H9 (cell line): Measurements from ENCODE around the gene NRXN3. TPM values are rescaled to one million over a fixed set of nuclear protein-coding genes. Genes with fewer than 3 reads are reported as not detected.

ENCODE experiments used
- DNase-seq: peaks from one replicate; pipeline ENCODE4 v3.0.0-alpha.2; 2017
- H2AFZ ChIP-seq: one replicate; pipeline ENCODE4 v1.6.1; 2013; ENCODE audit warnings: mild to moderate bottlenecking, low read length, control low read depth, moderate library complexity
- H2AK5ac ChIP-seq: 2 replicates; pipeline ENCODE4 v1.6.1; 2013; ENCODE audit warnings: low read length, control low read depth, mixed read lengths; ENCODE audit not compliant: insufficient read length
- H2BK120ac ChIP-seq: one replicate; pipeline ENCODE4 v1.6.1; 2013; ENCODE audit warnings: low read depth, mild to moderate bottlenecking, low read length, control low read depth, inconsistent platforms; ENCODE audit not compliant: poor library complexity, severe bottlenecking
- H2BK12ac ChIP-seq: 2 replicates; pipeline ENCODE4 v1.6.1; 2013; ENCODE audit warnings: low read length, control low read depth, mixed read lengths, low read depth; ENCODE audit not compliant: insufficient read length
- H2BK15ac ChIP-seq: 2 replicates; pipeline ENCODE4 v1.6.1; 2013; ENCODE audit warnings: low read depth, low read length, control low read depth
- H2BK20ac ChIP-seq: one replicate; pipeline ENCODE4 v1.6.1; 2013; ENCODE audit warnings: low read depth, mild to moderate bottlenecking, low read length, control low read depth, inconsistent platforms; ENCODE audit not compliant: poor library complexity, severe bottlenecking
- H2BK5ac ChIP-seq: 2 replicates; pipeline ENCODE4 v1.6.1; 2013; ENCODE audit warnings: low read length, control low read depth, mixed read lengths; ENCODE audit not compliant: insufficient read length
- H3K14ac ChIP-seq: 2 replicates; pipeline ENCODE4 v1.6.1; 2013; ENCODE audit warnings: low read length, control low read depth; ENCODE audit not compliant: insufficient read depth
- H3K18ac ChIP-seq: 2 replicates; pipeline ENCODE4 v1.6.1; 2013; ENCODE audit warnings: low read depth, mild to moderate bottlenecking, mixed read lengths, low read length, control low read depth; ENCODE audit not compliant: insufficient read length
- H3K23ac ChIP-seq: 2 replicates; pipeline ENCODE4 v1.6.1; 2013; ENCODE audit warnings: low read length, control low read depth, mixed read lengths, low read depth; ENCODE audit not compliant: insufficient read length
- H3K23me2 ChIP-seq: 2 replicates; pipeline ENCODE4 v1.6.1; 2013; ENCODE audit warnings: low read depth, mild to moderate bottlenecking, mixed read lengths, low read length, control low read depth; ENCODE audit not compliant: insufficient read length, poor library complexity, severe bottlenecking
- H3K27ac ChIP-seq: 2 replicates; pipeline ENCODE4 v1.5.1; 2013; ENCODE audit warnings: low read length, control low read depth, mixed read lengths, low read depth; ENCODE audit not compliant: insufficient read length
- H3K27me3 ChIP-seq: 2 replicates; pipeline ENCODE4 v1.6.1; 2013; ENCODE audit warnings: low read length, control low read depth, inconsistent platforms; ENCODE audit not compliant: insufficient read depth
- H3K4ac ChIP-seq: 2 replicates; pipeline ENCODE4 v1.6.1; 2013; ENCODE audit warnings: low read depth, mild to moderate bottlenecking, control low read depth, inconsistent platforms, low read length, moderate library complexity
- H3K4me1 ChIP-seq: 2 replicates; pipeline ENCODE4 v1.6.1; 2013; ENCODE audit warnings: low read length, control low read depth, inconsistent platforms; ENCODE audit not compliant: insufficient read depth
- H3K4me2 ChIP-seq: 2 replicates; pipeline ENCODE4 v1.6.1; 2013; ENCODE audit warnings: low read length, control low read depth, mixed read lengths; ENCODE audit not compliant: insufficient read length, insufficient read depth
- H3K56ac ChIP-seq: 2 replicates; pipeline ENCODE4 v1.6.1; 2013; ENCODE audit warnings: low read depth, mild to moderate bottlenecking, mixed read lengths, low read length, control low read depth; ENCODE audit not compliant: insufficient read length
- H3K79me1 ChIP-seq: 2 replicates; pipeline ENCODE4 v1.6.1; 2013; ENCODE audit warnings: low read depth, mild to moderate bottlenecking, moderate library complexity, low read length, control low read depth, inconsistent platforms; ENCODE audit not compliant: insufficient read depth, poor library complexity, severe bottlenecking
- H3K79me2 ChIP-seq: 2 replicates; pipeline ENCODE4 v1.6.1; 2013; ENCODE audit warnings: low read length, control low read depth, inconsistent platforms; ENCODE audit not compliant: insufficient read depth
- H3K9ac ChIP-seq: 2 replicates; pipeline ENCODE4 v1.6.1; 2013; ENCODE audit warnings: low read length, control low read depth, mixed read lengths; ENCODE audit not compliant: insufficient read length; ENCODE audit errors: extremely low read depth
- H3K9me3 ChIP-seq: one replicate; pipeline ENCODE4 v1.6.1; 2013; ENCODE audit warnings: low read depth, low read length, inconsistent platforms; ENCODE audit not compliant: control insufficient read depth
- H3T11ph ChIP-seq: one replicate; pipeline ENCODE4 v1.6.1; 2013; ENCODE audit warnings: mild to moderate bottlenecking, low read length, control low read depth, inconsistent platforms
- H4K20me1 ChIP-seq: one replicate; pipeline ENCODE4 v1.6.1; 2013; ENCODE audit not compliant: control insufficient read depth, insufficient read length, insufficient read depth
- H4K5ac ChIP-seq: 2 replicates; pipeline ENCODE4 v1.6.1; 2013; ENCODE audit warnings: low read depth, mild to moderate bottlenecking, mixed read lengths, low read length, control low read depth; ENCODE audit not compliant: insufficient read length
- H4K8ac ChIP-seq: replicated peaks from 2 replicates; pipeline ENCODE4 v1.6.1; 2013; ENCODE audit warnings: low read length, control low read depth, mixed read lengths, low read depth; ENCODE audit not compliant: insufficient read length
- H4K91ac ChIP-seq: 2 replicates; pipeline ENCODE4 v1.6.1; 2013; ENCODE audit warnings: low read depth, mild to moderate bottlenecking, moderate library complexity, mixed read lengths, low read length, control low read depth; ENCODE audit not compliant: insufficient read length
- H3K27ac Mint-ChIP-seq, 3 experiments: 2 replicates in 2 of 3; 3 replicates in 1 of 3; pipeline ENCODE4 v1.8.0; 2020 to 2021; ENCODE audit warnings: mixed read lengths in 3 of 3, mild to moderate bottlenecking in 1 of 3, moderate library complexity in 1 of 3
- H3K27me3 Mint-ChIP-seq: 2 replicates; pipeline ENCODE4 v1.8.0; 2021; ENCODE audit warnings: low read depth, mild to moderate bottlenecking, moderate library complexity, mixed read lengths
- H3K36me3 Mint-ChIP-seq, 3 experiments: 2 replicates in 2 of 3; 3 replicates in 1 of 3; pipeline ENCODE4 v1.8.0; 2020 to 2021; ENCODE audit warnings: low read depth in 3 of 3, mixed read lengths in 3 of 3; ENCODE audit not compliant: insufficient read depth in 1 of 3
- H3K4me1 Mint-ChIP-seq, 2 experiments: 2 replicates each; pipeline ENCODE4 v1.8.0; 2020; ENCODE audit warnings: mixed read lengths in 2 of 2
- H3K4me3 Mint-ChIP-seq, 2 experiments: 2 replicates in 1 of 2; 3 replicates in 1 of 2; pipeline ENCODE4 v1.8.0; 2020 to 2021; ENCODE audit warnings: mild to moderate bottlenecking in 2 of 2, mixed read lengths in 2 of 2, moderate library complexity in 1 of 2
- H3K9me3 Mint-ChIP-seq, 2 experiments: 2 replicates in 1 of 2; 3 replicates in 1 of 2; pipeline ENCODE4 v1.8.0; 2020; ENCODE audit warnings: mild to moderate bottlenecking in 2 of 2, mixed read lengths in 2 of 2, moderate library complexity in 1 of 2
- CTCF ChIP-seq: fragments of 200-600 bp; sonication (generic); conservative IDR thresholded peaks from 3 replicates; pipeline ENCODE4 v1.8.0; 2021; ENCODE audit warnings: antibody characterized with exemption, mild to moderate bottlenecking
- WGBS: extraction: QIAGEN DNeasy Blood & Tissue Kit; methylation state at CpG from one replicate; pipeline ENCODE4 v1.1.7; 2013; ENCODE audit warnings: missing lambda C conversion rate, low lambda C conversion rate, mixed read lengths; ENCODE audit not compliant: insufficient read length; ENCODE audit errors: extremely low coverage; 5-methylcytosine and 5-hydroxymethylcytosine counted together
- total RNA-seq: library from RNA; stranded (reverse); gene quantifications from 2 replicates; pipeline ENCODE4 v1.2.1, GENCODE V29; 2021

NRXN3 gene
- total RNA-seq, 1 experiment from 2014 or later = 1.8 TPM

GRCh38 chr14:79306546-79306945 is 1136.4 kb downstream of the NRXN3 start:
- Histone ChIP-seq H4K20me1 (no peaks in the 10 kb centered on the region), H2BK120ac (no peak overlapping the region), H2BK12ac (no peak overlapping the region), H3K79me2 (no peaks in the 10 kb centered on the region), H3K27me3 (no peaks in the 10 kb centered on the region), H3K9ac (no peak overlapping the region), H2BK15ac (no peak overlapping the region), H3K23ac (no peak overlapping the region), H2BK5ac (no peak overlapping the region), H3K4me2 (no peak overlapping the region), H3K18ac (no peak overlapping the region), H3K56ac (no peak overlapping the region), H3K4ac (no peak overlapping the region), H3K14ac (no peak overlapping the region), H4K5ac (no peak overlapping the region), H4K91ac (no peak overlapping the region), H2AFZ (no peak overlapping the region), H3K9me3 (no peaks in the 10 kb centered on the region), H2AK5ac (no peak overlapping the region), H3K23me2 (no peaks in the 10 kb centered on the region), H3K4me1 (no peaks in the 10 kb centered on the region), H3K27ac (no peak overlapping the region), H2BK20ac (no peak overlapping the region), H3T11ph (no peak overlapping the region), H4K8ac (no peak overlapping the region), H3K79me1 (no peaks in the 10 kb centered on the region)
- no peaks in the 10 kb centered on the region for H3K27me3 Mint-ChIP-seq
- no peak for DNase-seq
- no peak overlapping the region for H3K4me3 Mint-ChIP-seq
- TF ChIP-seq CTCF = no peak
- H3K36me3 Mint-ChIP-seq = 0 out of 7 replicates have a peak, but pooled peaks cover 0 to 6% (median 0%) of the 10 kb centered on the region in 3 experiments
- H3K27ac Mint-ChIP-seq = no peak overlapping the region
- no CpG with 5 or more reads among the region's 2 CpGs for WGBS
- no peaks in the 10 kb centered on the region for H3K4me1 Mint-ChIP-seq
- H3K9me3 Mint-ChIP-seq = peaks cover 0 to 3% of the 10 kb centered on the region in 2 experiments; a peak in 1 of 5 replicates
